Peyer's patch (tissue), 4 donors: ENCODE data around the gene SFT2D2.

Experiments used
- CTCF ChIP-seq, 6 experiments: fragments of 450-650 bp in 4 of 6; fragments of 200-600 bp in 2 of 6; sonication (generic) in 1 of 6; IDR thresholded peaks; one replicate each; pipeline ENCODE4 v1.5.1; 2017 to 2019; ENCODE audit warnings: antibody characterized with exemption in 6 of 6, mild to moderate bottlenecking in 3 of 6, moderate library complexity in 1 of 6
- POLR2A ChIP-seq, 2 donors: fragments of 450-650 bp; IDR thresholded peaks; one replicate each; pipeline ENCODE4 v1.5.1; 2017; ENCODE audit warnings: antibody characterized with exemption in 2 of 2, mild to moderate bottlenecking in 2 of 2, moderate library complexity in 2 of 2

- TF ChIP-seq CTCF (IDR thresholded peaks at IDR 0.05) (no peak), POLR2A (IDR thresholded peaks at IDR 0.05) (no peak)
Measured at GRCh38 chr1:168279253-168279652, 53.4 kb downstream of the SFT2D2 start.
